Stimulated activated CD8-positive, alpha-beta memory T cell treated with anti-CD3 and anti-CD28 coated beads, Interleukin-4, amount 100 ng/mL, for 24 hours (primary cell): Measurements from ENCODE around the gene P2RX2.

Experiments
- DNase-seq: peaks from one replicate; pipeline ENCODE4 v3.0.0-alpha.2; 2020; ENCODE audit warnings: low read depth

Gene P2RX2

DNA sequence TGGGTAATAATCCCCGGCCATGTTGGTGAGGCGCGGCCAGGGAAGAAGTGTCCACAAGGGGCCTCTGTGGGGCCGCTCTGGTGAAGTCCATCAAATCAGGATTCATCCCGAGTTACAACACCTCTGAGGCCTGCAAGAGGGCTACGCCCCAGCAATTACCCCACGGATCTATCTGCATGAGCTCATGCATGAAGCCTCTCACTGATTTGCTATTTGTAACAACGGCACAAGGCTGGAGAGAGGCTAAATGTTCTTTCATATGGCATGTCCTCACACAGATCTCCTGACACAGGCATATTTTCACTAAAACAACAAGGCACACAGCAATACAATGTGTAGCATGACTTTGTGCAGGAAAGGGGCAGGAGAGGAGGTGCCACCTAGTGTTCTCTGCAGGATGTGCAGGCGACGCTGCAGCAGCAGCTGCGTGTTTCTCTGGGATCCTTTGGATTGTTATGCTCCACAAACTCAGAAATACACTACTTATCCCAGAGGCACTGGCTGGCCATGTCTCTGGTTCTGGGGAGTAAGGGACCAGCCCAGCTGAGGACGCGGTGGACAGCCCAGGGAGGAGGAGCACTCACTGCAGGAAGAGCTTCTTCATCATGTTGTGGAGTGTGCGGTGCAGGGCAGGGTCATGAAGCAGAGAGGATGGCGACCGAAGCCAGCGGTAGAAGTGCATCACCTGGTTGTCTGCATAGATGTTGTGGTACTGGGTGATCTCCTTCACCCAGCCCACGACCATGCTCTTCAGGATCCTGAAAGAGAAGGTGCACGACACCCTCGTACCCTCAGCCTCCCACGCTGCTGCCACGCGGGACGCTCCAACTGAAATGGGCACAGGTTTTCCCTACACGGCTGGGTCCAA lies 20.2 kb downstream of the P2RX2 start:
- DNase-seq = no peak

GRCh38 chr12:132639956-132640520 lies 21.5 kb downstream of the P2RX2 start:
- DNase-seq = no peak

DNA sequence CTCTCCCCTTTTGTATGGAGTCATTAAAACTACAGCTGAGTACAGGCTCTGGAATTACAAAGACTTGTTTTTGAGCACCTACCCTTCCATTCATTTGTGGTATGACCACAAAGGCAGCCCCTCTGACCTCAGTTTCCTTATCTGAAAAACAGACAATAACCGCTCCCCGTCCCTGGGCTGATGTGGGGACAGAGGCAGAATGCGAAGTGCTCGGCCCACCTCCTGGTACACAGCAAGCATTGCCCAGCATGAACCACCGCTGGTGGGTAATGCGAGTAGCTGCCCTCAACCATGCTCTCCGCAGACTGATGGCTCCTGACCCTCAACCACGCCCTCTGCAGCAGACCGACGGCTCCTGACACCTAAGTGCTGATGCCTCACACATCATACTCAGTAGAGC lies 22.4 kb downstream of the P2RX2 start:
- DNase-seq = no peak

- DNase-seq = no peak
Observed at GRCh38 chr12:132641811-132642650, 23.5 kb downstream of the P2RX2 start.

GRCh38 chr12:132642846-132643835 lies 24.6 kb downstream of the P2RX2 start:
- DNase-seq = no peak

DNA sequence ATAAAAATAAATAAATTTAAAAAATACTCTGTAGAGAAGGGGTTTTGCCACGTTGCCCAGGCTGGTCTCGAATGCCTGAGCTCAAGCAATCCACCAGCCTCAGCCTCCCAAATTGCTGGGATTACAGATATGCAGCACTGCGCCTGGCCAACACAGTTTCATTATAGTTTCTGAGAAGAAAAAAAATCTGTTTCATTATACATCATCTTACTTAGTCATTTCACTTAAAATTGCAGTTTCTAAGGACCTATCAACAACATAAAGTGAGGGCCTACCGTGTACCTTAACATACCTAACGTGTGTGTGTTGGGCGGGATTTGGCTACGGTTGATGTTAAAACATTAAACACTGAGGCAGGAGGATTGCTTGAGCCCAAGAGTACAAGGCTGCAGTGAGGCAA lies 28.3 kb downstream of the P2RX2 start:
- no peak for DNase-seq

DNA sequence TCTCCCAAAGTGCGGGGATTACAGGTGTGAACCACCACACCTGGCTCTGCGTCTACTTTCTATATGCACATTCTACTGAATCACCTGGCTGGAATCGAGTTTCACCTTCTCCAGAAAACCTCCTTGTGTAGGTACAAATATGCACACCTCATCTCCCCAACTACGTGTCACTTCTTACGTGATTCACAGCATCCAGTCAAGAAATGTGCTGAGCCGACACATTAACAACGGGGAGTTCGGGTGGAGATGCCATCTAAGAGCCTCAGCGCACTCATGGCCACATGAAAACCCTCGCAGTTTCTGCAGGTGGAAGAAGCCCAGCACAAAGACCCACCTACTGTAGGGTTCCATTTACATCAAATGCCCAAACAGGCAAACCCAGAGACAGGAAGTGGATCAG lies 29.3 kb downstream of the P2RX2 start:
- DNase-seq = no peak

DNA sequence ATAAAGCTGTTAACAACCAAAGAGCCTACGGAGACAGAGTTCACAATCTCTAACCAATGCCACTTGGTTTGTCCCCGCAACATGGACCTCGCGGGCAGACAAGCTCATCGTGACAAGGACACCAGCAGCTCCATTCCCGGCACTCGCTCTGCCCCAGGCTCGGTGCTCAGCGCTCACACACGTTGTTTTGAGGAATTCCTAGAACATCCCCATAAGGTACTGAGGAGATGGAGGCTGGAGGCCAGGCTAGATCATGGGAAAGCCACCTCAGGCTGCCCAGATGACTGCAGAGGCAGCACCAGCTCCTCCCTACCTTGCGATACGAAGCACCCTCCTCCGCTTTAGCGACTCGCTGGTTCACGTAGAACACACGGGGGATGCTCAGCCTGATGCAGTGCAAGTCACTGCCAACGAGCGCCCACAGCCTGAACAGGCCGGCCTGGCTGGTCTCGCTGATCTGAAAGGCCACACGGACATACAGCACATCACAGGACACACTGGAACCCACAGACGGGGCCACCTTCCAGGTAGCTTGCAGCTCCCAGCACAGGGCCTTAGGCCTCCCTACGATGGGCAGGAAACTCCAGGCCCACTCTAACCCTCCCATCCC lies 30.1 kb downstream of the P2RX2 start:
- no peak for DNase-seq

GRCh38 chr12:132649226-132649945 lies 30.8 kb downstream of the P2RX2 start:
- DNase-seq = no peak

DNA sequence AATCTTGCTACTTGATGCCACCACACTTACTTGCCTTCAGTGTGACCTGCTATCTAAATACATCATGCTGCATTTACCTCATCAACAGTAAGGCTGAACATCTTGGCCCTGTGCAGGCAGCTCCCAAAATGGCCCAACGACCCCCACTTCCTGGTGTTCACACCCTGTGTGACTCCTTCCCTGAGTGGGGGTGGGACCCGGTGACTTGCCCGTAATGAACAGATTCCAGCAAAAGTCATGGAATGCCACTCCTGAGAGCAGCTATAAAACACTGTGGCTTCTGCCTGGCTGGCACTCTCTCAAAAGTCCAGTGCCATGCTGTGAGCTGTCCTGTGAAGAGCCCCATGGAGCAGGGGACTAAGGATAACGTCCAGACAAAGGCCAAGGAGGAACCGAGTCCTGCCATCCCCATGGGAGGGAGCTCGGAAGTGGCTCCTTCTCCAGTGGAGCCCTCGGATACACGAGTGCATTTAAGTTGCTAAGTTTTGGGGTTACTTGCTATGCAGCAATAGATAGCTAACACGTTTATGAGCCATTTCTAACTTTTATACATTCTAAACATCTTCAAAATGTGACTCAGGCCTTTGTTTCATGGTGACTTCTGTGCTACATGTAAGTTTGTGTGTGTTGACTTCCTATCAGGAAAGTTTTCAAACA lies 33.0 kb downstream of the P2RX2 start:
- DNase-seq = no peak

- no peak for DNase-seq
Observed at GRCh38 chr12:132653567-132654290, 35.2 kb downstream of the P2RX2 start.

DNA sequence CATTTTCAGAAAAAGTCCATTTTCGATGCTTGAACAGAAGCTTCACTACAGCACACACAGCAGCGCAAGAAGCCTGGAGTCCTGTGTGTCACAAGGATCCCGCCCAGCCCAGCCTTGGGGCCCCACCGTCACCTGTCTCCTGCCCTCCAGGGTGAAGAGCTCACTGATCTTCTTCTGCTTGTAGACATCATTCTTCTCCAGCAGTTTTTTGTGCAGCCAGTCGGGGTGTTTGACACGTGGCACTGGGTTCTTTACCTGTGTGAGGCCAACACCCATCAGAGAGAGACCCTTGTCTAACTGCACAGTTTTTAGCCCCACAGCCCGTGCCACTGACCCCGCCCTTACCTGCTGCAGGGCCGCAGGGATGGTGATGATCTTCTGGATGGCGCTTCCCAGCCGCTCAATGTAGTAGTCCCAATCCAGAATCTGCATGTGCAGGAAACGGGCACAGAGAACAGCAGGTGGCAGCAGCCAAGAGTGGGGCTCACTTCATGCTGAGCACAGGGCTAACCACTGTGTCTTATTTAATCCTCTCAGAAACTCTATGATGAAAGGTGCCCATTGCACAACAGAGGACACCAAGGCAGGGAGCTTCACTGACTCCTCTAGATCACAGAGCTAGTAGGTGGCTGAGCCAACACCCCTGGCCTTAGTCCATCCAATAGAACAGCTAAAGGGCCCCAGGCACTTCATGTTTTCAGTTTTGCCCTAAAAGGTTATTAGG lies 38.6 kb downstream of the P2RX2 start:
- DNase-seq = no peak

- no peak for DNase-seq
Observed at GRCh38 chr12:132658149-132658894, 39.7 kb downstream of the P2RX2 start.

DNA sequence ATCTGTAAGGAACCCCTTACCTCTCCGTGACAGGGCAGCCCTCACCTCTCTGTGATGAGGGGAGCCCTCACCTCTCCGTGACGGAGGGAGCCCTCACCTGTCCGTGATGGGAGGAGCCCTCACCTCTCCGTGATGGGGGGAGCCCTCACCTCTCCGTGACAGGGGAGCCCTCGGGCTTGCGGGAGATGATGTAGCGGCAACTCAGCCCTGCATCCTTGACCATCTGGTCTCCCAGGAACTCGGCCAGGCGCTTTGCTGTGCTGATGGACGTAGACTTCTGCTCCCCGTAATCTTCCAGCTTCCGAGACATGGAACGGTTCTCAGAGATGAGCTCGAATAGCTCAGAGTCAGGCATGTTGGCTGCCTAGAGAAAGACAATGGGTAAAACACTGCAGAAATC lies 40.6 kb downstream of the P2RX2 start:
- no peak for DNase-seq

DNA sequence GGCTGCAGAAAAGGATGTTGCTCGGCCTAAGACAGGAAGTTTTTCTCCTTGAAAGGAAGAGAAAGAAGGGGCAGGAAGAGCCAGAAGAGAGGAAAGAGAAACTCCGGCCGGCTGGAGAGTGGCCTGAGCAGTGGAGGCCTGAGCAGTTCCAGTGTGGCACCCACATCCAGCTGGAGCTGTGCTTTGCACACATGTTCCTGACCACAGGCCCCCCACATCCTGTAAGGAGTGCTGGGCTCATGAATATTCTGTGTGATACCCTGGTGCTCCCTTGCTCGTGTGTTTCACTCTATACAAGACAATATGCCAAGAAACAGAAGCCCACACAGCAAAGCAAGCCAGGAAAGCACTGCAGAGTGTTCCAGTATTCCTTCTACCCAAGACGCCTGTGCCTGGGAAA lies 41.5 kb downstream of the P2RX2 start:
- no peak for DNase-seq

DNA sequence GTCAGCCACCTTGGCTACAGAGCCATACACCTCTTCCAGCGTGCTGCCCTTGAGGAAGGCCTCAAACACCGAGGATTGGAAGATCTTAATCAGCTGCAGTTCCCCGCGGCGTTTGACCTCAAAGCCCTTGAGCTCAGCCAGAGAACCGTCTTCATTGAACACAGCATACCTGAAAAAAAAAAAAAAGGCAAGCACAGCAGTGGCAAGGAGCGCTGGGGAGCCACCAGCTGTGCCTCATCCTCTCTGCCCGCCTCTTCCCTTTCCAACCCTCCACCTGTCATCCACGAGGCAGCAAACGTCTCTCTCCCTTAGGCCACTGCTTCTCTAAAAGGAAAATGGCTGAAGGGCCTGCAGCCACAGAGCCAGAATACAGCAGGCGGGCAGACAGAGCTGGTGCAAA lies 42.4 kb downstream of the P2RX2 start:
- no peak for DNase-seq

- DNase-seq = no peak
Observed at GRCh38 chr12:132661972-132662371, 43.4 kb downstream of the P2RX2 start.
